ENCODE results near the gene SGIP1. TPM values are rescaled to one million over a fixed set of nuclear protein-coding genes. Genes with fewer than 3 reads are reported as not detected.

The SGIP1 gene
- total and polyA plus RNA-seq, 2 of the 8 experiments (the other 6 are each of a cell fraction or from before 2014, with no cell fraction given), result 1.4 to 2.1 TPM

- Histone ChIP-seq H3K56ac (replicated peaks; ENCODE audit: insufficient read length, low read depth, low read length) (no peak overlapping the region), H3K4ac (replicated peaks; ENCODE audit: insufficient read length, low read depth, low read length) (no peak overlapping the region), H3K4me1 (replicated peaks in 1 of 4; ENCODE audit: control insufficient read depth in 3 of 4, insufficient read depth in 4 of 4, low read length in 3 of 4) (peaks cover 0 to 3% (median 0%) of the 10 kb centered on the region in 4 experiments; a peak in 1 of 7 replicates), H4K8ac (ENCODE audit: extremely low read depth, insufficient read depth, low read length) (no peak overlapping the region), H2BK5ac (ENCODE audit: low read depth, low read length) (no peak overlapping the region), H4K91ac (replicated peaks; ENCODE audit: insufficient read length, low read length) (no peak overlapping the region), H2BK12ac (ENCODE audit: low read depth, low read length) (no peak overlapping the region), H2BK20ac (ENCODE audit: low read length) (no peak overlapping the region), H3K36me3 (ENCODE audit: control insufficient read depth in 2 of 4, insufficient read depth in 4 of 4, low read length in 3 of 4) (no peaks in the 10 kb centered on the region), H4K5ac (ENCODE audit: insufficient read length, low read depth, low read length) (no peak overlapping the region), H2AFZ (ENCODE audit: low read length) (no peak overlapping the region), H3K4me3 (ENCODE audit: extremely low read depth in 1 of 4, insufficient read depth in 2 of 4, low read depth in 3 of 4, low read length in 4 of 4) (no peak overlapping the region), H3K14ac (ENCODE audit: insufficient read length) (no peak overlapping the region), H3K27ac (ENCODE audit: low read depth, low read length) (no peak overlapping the region), H3K23me2 (ENCODE audit: low read depth, low read length) (no peaks in the 10 kb centered on the region; the same call in 1 of the 2 replicates), H3K27me3 (replicated peaks in 1 of 4; ENCODE audit: control insufficient read depth in 3 of 4, extremely low read depth in 1 of 4, insufficient read depth in 3 of 4, low read length in 3 of 4) (no peaks in the 10 kb centered on the region), H4K20me1 (replicated peaks in 1 of 2; ENCODE audit: control insufficient read depth in 1 of 2, insufficient read depth in 2 of 2, low read length in 2 of 2) (no peaks in the 10 kb centered on the region), H3K23ac (ENCODE audit: insufficient read length) (no peak overlapping the region), H2BK15ac (ENCODE audit: low read length) (no peak overlapping the region), H3K9me3 (ENCODE audit: insufficient read depth in 2 of 2, low read depth in 1 of 2, low read length in 1 of 2) (no peaks in the 10 kb centered on the region), H3K4me2 (ENCODE audit: insufficient read depth in 1 of 2, low read depth in 2 of 2, low read length in 2 of 2) (no peak overlapping the region), H3K9ac (replicated peaks in 1 of 4; ENCODE audit: extremely low read depth in 1 of 4, low read depth in 3 of 4, low read length in 3 of 4) (no peak overlapping the region), H3K18ac (ENCODE audit: extremely low read depth, low read length) (no peak overlapping the region), H3K79me1 (ENCODE audit: low read depth, low read length) (no peaks in the 10 kb centered on the region), H2AK5ac (ENCODE audit: low read depth, low read length) (no peak overlapping the region), H2BK120ac (replicated peaks; ENCODE audit: low read depth, low read length) (no peak overlapping the region), H3K79me2 (ENCODE audit: control insufficient read depth in 1 of 2, insufficient read depth in 2 of 2, low read length in 2 of 2) (no peaks in the 10 kb centered on the region)
- ChIA-PET POLR2A (ENCODE audit: partially characterized antibody) (no interaction called here), CTCF (ENCODE audit: partially characterized antibody) (interaction anchor here (0.6 to 2.3 kb wide), 5 partner anchors 20 to 71 kb away, joined by 3 to 7 read pairs (median 4); no protein-coding TSS in a partner anchor)
- DNase-seq (ENCODE audit: low read depth in 1 of 2, low spot score in 2 of 2), result no peak
- FAIRE-seq, result no peak
- WGBS, 2 experiments (ENCODE audit: extremely low coverage in 1 of 2, insufficient coverage in 1 of 2, insufficient read length in 1 of 2, insufficient replicate concordance in 2 of 2, low coverage in 1 of 2, low lambda C conversion rate in 2 of 2, missing lambda C conversion rate in 1 of 2), result 71% methylated on average over 1 of the region's 1 CpG; no CpG with 5 or more reads in 1 of the 2 experiments
- TF ChIP-seq BCL11A (IDR thresholded peaks at IDR 0.05; ENCODE audit: low read depth in 2 of 2, low read length in 2 of 2), result no peak
- TF ChIP-seq EZH2 (IDR thresholded peaks at IDR 0.05; ENCODE audit: low read depth, low read length, severe bottlenecking), result no peak
- TF ChIP-seq SP2 (IDR thresholded peaks at IDR 0.05; ENCODE audit: low read length), result no peak
- no peak for TF ChIP-seq TEAD4 (IDR thresholded peaks at IDR 0.05; ENCODE audit: low read depth, low read length)
- TF ChIP-seq BACH1 (IDR thresholded peaks at IDR 0.05; ENCODE audit: low read length), result no peak
- TF ChIP-seq HDAC2 (IDR thresholded peaks at IDR 0.05; ENCODE audit: borderline replicate concordance in 1 of 2, low read depth in 2 of 2, low read length in 2 of 2), result no peak
- no peak for TF ChIP-seq SP1 (IDR thresholded peaks at IDR 0.05; ENCODE audit: low read depth, low read length)
- TF ChIP-seq SAP30 (IDR thresholded peaks at IDR 0.05; ENCODE audit: insufficient read depth, insufficient replicate concordance, low read length), result no peak
- TF ChIP-seq TAF7 (optimal IDR thresholded peaks at IDR 0.05; ENCODE audit: borderline replicate concordance, low read depth, low read length), result no peak
- TF ChIP-seq CBX8 (IDR thresholded peaks at IDR 0.05; ENCODE audit: borderline replicate concordance, low read depth, low read length), result no peak
Observed at GRCh38 chr1:66633159-66633558, 99.2 kb downstream of the SGIP1 start.
